ENCODE results near the gene SLCO1B1.
"Not testable (repeated sequence)": the region's sequence is repeated elsewhere in the genome, so short reads cannot be mapped to it uniquely, and the experiment has no call there.

The SLCO1B1 gene, protein sequence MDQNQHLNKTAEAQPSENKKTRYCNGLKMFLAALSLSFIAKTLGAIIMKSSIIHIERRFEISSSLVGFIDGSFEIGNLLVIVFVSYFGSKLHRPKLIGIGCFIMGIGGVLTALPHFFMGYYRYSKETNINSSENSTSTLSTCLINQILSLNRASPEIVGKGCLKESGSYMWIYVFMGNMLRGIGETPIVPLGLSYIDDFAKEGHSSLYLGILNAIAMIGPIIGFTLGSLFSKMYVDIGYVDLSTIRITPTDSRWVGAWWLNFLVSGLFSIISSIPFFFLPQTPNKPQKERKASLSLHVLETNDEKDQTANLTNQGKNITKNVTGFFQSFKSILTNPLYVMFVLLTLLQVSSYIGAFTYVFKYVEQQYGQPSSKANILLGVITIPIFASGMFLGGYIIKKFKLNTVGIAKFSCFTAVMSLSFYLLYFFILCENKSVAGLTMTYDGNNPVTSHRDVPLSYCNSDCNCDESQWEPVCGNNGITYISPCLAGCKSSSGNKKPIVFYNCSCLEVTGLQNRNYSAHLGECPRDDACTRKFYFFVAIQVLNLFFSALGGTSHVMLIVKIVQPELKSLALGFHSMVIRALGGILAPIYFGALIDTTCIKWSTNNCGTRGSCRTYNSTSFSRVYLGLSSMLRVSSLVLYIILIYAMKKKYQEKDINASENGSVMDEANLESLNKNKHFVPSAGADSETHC

DNA sequence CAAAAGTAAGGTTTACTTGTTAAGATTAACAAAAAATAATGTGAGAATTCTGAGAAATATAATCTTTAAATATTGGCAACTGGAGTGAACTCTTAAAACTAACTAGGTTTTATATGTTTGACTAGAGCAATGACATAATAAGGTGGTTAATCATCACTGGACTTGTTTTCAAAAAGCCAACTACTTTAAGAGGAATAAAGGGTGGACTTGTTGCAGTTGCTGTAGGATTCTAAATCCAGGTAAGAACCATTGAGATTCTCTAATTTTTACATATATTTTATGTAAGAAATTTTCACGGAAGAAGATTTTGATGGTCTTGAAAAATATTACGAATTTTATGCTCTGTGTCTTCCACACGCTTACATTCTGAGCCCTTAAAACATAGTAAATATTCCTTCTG is at the start of gene SLCO1B1:
Gene SLCO1B1 (plus strand): TSS at position 197 of the 400 bp plus-strand sequence. CDS start 10,381 bp downstream, outside the sequence.
- no peak for DNase-seq (ENCODE audit: low read depth)

DNA sequence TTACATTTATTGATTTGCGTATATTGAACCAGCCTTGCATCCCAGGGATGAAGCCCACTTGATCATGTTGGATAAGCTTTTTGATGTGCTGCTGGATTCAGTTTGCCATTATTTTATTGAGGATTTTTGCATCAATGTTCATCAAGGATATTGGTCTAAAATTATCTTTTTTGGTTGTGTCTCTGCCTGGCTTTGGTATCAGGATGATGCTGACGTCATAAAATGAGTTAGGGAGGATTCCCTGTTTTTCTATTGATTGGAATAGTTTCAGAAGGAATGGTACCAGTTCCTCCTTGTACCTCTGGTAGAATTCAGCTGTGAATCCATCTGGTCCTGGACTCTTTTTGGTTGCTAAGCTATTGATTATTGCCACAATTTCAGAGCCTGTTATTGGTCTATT is 46.2 kb upstream of the SLCO1B1 start:
- DNase-seq (ENCODE audit: low read depth): not testable (repeated sequence)

DNA sequence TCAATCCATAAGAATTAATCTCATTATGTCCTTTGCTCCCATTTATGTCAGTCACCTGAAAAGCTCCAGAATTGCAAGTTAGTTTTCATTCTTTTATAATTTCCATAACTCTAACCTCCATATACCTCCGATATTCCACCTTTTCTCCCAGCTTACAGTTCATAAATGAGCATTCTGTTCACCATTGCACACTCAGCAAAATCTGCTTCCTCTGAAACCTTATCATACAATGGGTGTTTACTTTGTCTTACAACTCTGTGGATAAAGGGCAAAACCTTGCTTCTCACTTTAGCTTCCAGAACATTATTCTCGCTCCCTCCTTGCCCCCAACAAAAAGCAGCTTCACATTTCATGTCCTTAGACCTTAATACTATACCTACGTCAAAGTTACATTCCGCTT is 19.3 kb upstream of the SLCO1B1 start:
- DNase-seq (ENCODE audit: low read depth): no peak

DNA sequence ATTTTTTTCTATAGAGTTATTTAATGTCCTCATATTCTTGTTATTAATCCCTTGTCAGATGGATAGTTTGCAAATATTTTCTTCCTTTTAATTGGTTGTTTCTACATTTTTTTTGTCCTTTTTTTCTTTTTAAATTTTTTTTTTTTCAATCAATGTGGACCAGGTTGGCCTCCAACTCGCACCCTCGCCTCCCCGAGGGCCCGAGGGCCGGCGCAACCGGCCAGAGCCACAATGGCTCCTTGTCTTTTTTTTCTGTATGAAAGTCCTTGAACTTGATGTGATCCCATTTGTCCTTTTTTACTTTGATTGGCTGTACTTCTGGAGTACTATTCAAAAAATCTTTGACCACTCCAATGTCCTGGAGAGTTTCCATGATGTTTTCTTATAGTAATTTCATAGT is 17.7 kb upstream of the SLCO1B1 start:
- DNase-seq (ENCODE audit: low read depth): no peak

DNA sequence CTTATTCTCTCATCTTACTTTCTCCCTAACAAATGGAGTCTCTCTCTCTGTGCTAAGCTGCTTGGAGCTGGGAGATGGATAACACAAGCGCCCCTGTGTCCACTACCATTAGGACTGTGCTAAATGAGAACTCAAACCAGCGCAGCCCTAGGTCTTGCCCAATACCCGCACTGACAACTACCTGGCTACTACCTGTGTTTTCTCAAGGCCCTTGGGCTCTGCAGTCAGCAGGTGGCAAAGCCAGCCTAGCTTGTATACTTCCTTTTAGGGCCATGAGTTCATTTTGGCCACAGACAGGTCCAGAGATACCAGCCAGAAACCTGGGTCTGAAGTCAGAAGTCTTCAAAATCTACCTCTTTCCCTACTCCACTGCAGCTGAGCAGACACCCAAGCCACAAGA is 13.0 kb upstream of the SLCO1B1 start:
- no peak for DNase-seq (ENCODE audit: low read depth)

DNA sequence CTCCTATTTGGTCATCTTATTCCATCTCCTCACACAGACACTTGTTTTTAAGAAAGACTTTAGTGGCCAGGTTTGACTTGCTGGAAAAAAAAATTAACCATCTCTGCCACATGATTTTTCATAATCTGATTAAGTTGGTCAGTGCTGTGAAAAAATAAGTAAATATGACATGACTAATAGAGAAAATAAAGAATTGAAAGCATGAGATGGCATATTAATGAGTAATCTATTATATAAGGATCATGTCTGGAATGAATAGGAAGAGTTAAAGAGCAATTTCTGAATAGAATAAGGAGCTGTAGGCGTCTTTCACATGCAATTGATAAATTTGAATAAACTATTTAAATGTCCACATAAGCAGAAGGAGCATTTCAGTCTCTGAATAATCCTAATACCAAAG is 12.2 kb upstream of the SLCO1B1 start:
- DNase-seq (ENCODE audit: low read depth): no peak

DNA sequence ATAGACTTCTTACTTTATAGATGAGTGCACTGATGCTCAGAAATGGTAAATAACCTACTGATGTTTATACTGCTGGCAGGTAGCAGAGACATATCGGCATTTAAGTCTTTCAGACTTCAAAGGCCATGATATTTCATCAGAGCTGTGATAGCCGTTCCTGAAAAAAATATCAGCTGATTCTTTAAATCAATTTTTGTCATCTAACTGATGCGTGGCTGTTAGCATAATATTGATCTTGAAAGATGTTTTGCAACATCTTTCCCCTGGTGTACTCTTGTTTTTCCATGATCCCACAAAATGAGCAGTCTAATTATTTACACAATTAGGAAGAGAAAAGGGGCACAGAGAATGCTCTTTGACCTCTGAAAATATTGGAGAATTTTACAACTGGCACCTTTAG is 1.6 kb upstream of the SLCO1B1 start:
- no peak for DNase-seq (ENCODE audit: low read depth)

DNA sequence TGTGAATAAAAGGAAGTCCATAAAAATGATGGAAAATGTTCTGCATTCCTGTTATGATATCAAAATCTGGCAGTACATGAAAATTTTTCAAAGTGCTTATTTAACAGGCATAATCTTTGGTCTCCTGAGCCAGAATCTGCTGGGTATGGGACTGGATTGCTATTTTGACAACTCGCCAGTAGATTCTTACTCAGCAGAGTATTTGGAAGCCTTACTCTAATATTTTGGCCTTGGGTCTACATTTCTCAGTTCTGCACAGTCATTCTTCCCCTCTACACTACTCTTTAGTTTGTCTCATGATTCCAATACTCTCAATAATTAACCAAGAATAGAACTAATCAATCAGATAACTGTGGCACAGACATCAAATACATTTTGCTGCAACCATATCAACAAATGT is 1.1 kb upstream of the SLCO1B1 start:
- no peak for DNase-seq (ENCODE audit: low read depth)

DNA sequence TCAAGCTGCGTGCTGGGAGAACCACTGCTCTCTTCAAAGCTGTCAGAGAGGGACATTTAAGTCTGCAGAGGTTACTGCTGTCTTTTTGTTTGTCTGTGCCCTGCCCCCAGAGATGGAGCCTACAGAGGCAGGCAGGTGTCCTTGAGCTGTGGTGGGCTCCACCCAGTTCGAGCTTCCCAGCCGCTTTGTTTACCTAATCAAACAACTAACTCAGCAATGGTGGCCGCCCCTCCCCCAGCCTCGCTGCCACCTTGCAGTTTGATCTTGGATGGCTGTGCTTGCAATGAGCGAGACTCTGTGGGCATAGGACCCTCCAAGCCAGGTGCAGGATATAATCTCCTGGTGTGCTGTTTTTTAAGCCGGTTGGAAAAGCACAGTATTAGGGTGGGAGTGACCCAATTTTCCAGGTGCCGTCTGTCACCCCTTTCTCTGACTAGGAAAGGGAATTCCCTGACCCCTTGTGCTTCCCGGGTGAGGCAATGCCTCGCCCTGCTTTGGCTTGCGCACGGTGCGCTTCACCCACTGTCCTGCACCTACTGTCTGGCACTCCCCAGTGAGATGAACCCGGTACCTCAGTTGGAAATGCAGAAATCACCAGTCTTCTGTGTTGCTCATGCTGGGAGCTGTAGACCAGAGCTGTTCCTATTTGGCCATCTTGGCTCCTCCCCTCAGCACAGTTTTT is 6.5 kb downstream of the SLCO1B1 start:
- not testable (repeated sequence) for DNase-seq (ENCODE audit: low read depth)

DNA sequence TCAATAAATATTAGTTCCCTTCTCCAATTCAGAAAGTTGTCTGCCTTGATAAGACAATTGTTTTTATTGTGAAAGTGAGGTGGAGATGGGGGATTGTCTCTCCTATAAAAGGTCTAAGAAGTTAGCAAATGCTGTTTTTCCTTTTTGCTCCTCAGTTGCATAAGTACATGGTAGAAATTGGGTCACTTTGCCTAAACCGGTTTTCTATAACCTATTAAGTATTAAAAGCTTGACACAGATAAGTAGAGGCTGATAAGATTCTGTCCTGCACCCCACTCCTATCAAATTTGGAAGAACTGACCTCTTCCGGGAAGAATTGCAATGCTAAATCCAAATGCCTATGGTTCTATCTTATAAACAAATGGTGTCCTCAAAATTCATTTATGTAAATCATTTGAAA is 7.0 kb downstream of the SLCO1B1 start:
- DNase-seq (ENCODE audit: low read depth): no peak

DNA sequence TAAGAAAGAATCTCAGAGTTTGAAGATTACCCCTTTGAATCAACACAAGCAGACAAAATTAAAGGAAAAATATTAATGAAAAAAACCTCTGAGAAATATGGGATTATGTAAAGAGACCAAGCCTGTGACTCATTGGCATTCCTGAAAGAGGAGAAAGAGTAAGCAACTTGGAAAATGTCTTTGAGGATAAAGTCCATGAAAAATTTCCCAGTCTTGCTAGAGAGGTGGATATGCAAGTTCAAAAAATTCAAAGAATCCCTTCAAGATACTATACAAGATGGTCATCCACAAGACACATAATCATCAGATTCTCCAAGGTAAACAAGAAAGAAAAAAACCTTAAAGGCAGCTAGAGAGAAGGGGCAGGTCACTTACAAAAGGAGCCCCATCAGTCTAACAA is 13.3 kb downstream of the SLCO1B1 start:
- DNase-seq (ENCODE audit: low read depth): no peak

DNA sequence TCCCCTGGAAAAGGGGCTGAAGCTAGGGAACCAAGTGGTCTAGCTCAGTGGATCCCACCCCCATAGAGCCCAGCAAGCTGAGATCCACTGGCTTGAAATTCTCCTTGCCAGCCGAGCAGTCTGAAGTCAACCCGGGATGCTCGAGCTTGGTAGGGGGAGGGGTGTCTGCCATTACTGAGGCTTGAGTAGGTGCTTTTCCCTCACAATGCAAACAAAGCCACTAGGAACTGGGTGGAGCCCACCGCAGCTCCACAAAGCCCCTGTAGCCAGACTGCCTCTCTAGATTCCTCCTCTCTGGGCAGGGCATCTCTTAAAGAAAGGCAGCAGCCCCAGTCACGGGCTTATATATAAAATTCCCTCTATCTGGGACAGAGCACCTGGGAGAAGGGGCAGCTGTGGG is 18.9 kb downstream of the SLCO1B1 start:
- not testable (repeated sequence) for DNase-seq (ENCODE audit: low read depth)

DNA sequence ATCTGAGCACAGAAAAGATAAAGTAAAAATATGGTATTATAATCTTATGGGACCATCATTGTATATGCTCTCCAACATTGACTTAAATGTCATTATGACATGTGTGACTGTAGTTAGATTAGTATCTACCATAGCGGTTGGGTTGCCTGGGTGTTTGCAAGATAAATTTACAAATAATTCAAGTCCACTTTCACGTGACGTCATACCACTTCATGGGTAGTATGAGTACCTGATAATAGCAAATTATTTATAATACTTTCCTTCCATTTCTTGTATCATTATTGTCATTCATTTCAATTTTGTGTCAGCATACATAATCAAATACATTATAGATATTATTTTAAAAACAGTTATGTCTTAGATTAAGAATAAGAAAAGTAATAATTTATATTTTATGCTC is 20.2 kb downstream of the SLCO1B1 start:
- no peak for DNase-seq (ENCODE audit: low read depth)

DNA sequence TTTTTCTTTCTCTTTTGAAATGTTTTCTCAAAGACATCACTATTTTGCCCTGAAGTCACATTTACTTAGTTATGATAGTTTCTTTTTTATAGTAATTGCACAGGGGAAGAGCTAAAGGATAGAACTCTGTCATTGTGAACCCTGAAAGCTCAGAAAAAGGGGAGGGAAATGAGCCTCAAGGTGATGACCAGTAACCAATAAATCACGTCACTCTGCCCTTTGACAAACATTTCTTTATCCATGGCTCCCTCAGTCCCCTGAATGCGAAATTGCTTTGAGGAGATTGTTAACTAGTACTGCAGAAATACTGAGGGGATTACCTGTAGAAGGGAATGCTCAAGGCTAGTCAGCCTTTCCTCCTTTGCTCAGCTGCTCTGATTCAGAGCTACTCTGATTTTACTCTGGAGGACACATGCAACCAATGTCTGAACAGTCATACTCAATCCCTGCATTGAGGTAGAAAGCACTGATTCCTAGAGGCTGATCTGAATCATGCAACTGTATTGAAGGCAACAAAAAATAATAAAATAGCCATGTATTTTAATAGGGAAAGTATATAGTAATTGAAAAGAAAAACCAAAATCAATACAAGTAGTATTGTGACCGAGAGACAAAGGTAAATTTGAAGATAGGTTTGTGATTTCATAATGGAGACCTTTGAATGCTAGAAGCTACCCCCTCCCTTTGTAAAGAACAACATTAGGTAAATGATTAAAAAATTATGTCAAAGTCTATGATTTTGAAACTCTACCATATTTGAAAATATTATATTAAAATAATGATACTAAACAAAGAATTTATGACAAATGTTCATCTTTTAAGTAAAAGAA is 24.7 kb downstream of the SLCO1B1 start:
- no peak for DNase-seq (ENCODE audit: low read depth)

DNA sequence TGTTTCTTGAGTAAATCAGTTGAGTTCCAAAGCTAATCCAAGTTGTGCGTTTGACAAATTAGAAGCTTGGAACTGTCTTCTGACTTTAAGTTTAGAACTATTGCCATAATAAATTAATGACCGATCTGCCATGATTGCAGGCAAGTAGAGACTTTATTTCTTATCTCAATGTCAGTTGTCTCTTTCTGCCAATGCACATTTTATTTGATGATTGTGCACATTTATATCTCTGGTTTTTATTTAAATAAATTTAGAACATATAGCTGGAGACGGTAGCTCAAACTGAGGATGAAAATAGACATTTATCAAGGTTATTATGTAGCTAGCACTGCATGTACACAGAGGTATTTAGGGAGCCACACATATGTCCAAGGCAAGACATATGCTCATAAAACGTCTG is 34.1 kb downstream of the SLCO1B1 start:
- DNase-seq (ENCODE audit: low read depth): no peak

DNA sequence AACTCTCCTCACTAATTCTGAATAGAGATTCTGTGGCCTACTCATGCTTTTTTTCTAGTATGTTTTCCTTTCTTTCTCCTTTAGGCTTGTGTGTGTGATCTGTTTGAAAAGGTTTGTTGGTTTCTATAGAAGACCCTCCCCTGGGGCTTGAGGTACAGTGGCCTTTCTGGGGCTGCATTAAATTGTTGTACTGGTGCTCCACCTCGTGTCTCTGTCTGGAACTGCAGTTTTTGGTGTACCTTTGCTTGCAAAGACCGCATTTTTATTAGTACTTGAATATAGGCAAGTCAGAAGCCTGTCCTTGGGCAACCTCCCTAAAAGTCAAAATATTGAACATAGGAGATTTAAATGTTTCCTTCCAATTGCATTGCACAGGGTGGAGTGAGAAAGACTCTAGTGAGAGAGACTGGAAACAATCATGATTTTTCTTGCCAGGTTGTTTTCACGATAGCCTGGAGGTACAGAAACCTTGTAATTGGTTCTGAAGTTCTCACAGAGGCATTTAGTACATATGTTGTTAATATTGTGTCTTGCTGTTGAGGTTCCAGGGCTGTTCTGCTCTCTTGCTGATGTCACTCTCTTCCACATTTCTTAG is 39.0 kb downstream of the SLCO1B1 start:
- no peak for DNase-seq (ENCODE audit: low read depth)

DNA sequence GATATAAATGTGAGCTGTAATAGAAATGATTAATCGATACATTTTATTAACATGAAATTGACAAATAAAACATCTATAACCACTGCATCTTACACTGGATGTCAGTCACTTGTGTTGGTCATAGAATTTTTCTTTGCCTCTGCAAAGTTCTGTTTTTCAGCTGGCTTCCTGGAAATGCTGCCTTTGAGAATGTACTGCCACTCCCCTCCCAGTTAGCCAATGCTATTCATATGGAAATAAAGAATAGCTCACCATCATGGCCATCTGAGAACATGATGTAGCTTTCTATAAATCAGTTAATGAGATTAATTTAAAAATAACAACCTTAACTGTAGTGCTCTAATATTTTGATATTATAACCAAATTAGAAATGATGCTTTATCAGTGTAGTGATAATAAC is 41.1 kb downstream of the SLCO1B1 start:
- DNase-seq (ENCODE audit: low read depth): no peak

DNA sequence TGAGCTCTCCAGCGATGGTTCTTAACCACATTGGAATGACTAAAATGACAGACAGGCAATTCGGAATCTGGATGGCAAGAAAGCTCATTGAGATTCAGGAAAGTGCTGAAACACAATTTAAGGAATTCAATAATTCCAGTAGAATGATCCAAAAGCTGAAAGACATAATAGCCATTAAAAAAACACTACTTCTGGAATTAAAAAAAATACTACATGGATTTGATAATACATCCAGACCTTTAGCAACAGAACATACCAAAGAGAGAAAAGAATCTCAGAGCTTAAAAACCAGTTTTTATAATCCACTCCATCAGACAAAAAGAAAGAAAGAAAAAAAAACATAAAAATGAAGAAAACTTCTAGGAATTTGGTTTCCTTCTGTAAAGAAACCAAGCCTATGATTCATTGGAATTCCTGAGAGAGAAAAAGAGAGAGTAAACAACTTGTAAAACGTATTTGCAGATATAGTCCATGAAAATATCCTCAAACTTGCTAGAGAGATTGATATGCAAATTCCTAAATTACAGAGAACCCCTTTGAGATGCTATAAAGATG is 52.8 kb downstream of the SLCO1B1 start:
- no peak for DNase-seq (ENCODE audit: low read depth)

DNA sequence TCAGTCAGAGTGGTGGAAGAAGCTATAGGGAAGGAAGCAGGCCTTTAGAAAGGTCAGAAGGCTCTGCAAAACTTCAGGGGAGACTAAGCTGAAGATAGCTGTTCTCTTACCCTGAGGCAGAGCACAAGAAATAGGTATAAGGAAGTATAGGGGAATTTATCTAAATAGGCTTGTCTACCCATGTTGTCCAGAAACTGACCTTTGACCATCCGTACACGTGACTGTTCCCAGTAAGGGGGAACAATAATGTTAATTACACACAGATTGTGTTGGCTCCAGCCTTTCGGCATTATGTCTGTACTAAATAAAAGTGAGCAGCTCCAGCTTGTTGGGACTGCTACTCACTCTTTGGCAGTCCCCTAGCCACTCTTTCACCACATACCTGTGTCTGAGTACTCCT is 59.0 kb downstream of the SLCO1B1 start:
- no peak for DNase-seq (ENCODE audit: low read depth)

DNA sequence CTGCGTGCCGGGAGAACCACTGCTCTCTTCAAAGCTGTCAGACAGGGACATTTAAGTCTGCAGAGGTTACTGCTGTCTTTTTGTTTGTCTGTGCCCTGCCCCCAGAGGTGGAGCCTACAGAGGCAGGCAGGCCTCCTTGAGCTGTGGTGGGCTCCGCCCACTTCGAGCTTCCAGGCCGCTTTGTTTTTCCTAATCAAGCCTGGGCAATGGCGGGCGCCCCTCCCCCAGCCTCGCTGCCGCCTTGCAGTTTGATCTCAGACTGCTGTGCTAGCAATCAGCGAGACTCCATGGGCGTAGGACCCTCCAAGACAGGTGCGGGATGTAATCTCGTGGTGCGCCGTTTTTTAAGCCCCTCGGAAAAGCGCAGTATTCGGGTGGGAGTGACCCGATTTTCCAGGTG is 83.4 kb downstream of the SLCO1B1 start:
- DNase-seq (ENCODE audit: low read depth): not testable (repeated sequence)

DNA sequence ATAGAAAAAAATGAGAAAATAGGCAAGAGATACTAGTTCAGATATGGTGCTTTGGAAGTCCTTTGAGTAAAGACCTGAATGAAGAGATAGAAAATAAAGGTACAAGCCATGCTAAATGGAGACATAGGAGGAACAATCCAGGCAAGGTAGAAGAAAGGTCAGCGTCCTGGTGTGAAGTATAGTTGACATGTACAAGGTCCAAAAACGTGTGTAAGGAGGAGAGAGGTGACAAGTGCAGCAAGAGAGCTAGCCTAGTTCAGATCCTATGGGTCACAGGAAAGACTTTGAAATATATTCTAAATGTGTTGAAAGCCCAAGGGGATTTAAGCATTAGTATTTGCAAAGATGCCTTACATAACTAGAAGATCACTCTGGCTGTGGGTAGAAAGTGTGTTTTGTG is 88.2 kb downstream of the SLCO1B1 start:
- DNase-seq (ENCODE audit: low read depth): no peak

Data from GM04503 (cell line).